Measurements from ENCODE around the gene RFX5.
A peak's percentile ranks its signal among the peaks of the same experiment; 100 is the strongest.
"Not testable (repeated sequence)": the region's sequence is repeated elsewhere in the genome, so short reads cannot be mapped to it uniquely, and the experiment has no call there.

Gene RFX5

GRCh38 chr1:151346769-151347522 is at the start of gene RFX5:
Gene RFX5, minus strand, starts transcription at chr1:151347252. Its CDS starts 932 bp downstream, at chr1:151346320.
- DNase-seq (ENCODE audit: low read depth), result peak; percentile 90

GRCh38 chr1:151396265-151396664 is 49.2 kb upstream of the RFX5 start:
- not testable (repeated sequence) for DNase-seq (ENCODE audit: low read depth)

- DNase-seq (ENCODE audit: low read depth), result no peak
Observed at GRCh38 chr1:151393583-151393982, 46.5 kb upstream of the RFX5 start.

- DNase-seq (ENCODE audit: low read depth), result no peak
Observed at GRCh38 chr1:151391079-151391563, 44.1 kb upstream of the RFX5 start.

GRCh38 chr1:151390221-151391078 is 43.4 kb upstream of the RFX5 start:
- DNase-seq (ENCODE audit: low read depth), result not testable (repeated sequence)

- no peak for DNase-seq (ENCODE audit: low read depth)
Observed at GRCh38 chr1:151386002-151386401, 39.0 kb upstream of the RFX5 start.

- DNase-seq (ENCODE audit: low read depth), result no peak
Observed at GRCh38 chr1:151384584-151384983, 37.5 kb upstream of the RFX5 start.

- no peak for DNase-seq (ENCODE audit: low read depth)
Observed at GRCh38 chr1:151377150-151377884, 30.3 kb upstream of the RFX5 start.

GRCh38 chr1:151373196-151373595 is 26.1 kb upstream of the RFX5 start:
- no peak for DNase-seq (ENCODE audit: low read depth)

GRCh38 chr1:151372058-151372934 is 25.2 kb upstream of the RFX5 start, which contains the start of gene SELENBP1:
Gene SELENBP1, minus strand, starts transcription at chr1:151372705. Its CDS starts 64 bp downstream, at chr1:151372641.
- DNase-seq (ENCODE audit: low read depth), result no peak

- no peak for DNase-seq (ENCODE audit: low read depth)
Observed at GRCh38 chr1:151371370-151372057, 24.5 kb upstream of the RFX5 start.

- no peak for DNase-seq (ENCODE audit: low read depth)
Observed at GRCh38 chr1:151370211-151370911, 23.3 kb upstream of the RFX5 start.

- no peak for DNase-seq (ENCODE audit: low read depth)
Observed at GRCh38 chr1:151369621-151370048, 22.6 kb upstream of the RFX5 start.

GRCh38 chr1:151369302-151369610 is 22.2 kb upstream of the RFX5 start:
- no peak for DNase-seq (ENCODE audit: low read depth)

GRCh38 chr1:151368393-151369301 is 21.6 kb upstream of the RFX5 start:
- DNase-seq (ENCODE audit: low read depth), result no peak

GRCh38 chr1:151367658-151368392 is 20.8 kb upstream of the RFX5 start:
- DNase-seq (ENCODE audit: low read depth), result no peak

GRCh38 chr1:151364996-151365395 is 17.9 kb upstream of the RFX5 start:
- no peak for DNase-seq (ENCODE audit: low read depth)
